DND-41 (cell line): ENCODE data around the gene LRRC37A3.
"Not testable (repeated sequence)": the region's sequence is repeated elsewhere in the genome, so short reads cannot be mapped to it uniquely, and the experiment has no call there.

Experiments used
- EZH2 ChIP-seq: IDR thresholded peaks from 3 replicates; pipeline ENCODE4 v1.6.1; 2012; ENCODE audit warnings: borderline replicate concordance, low read depth, mild to moderate bottlenecking, moderate library complexity, low read length, inconsistent platforms; ENCODE audit not compliant: severe bottlenecking
- TF ChIP-seq, protein P1 (sequence below): IDR thresholded peaks from 2 replicates; pipeline ENCODE4 v1.5.1; 2012; ENCODE audit warnings: borderline replicate concordance, low read length, moderate library complexity, mild to moderate bottlenecking; ENCODE audit not compliant: poor library complexity, severe bottlenecking; ENCODE audit errors: extremely low read depth

GRCh38 chr17:64834060-64834459 is 85.2 kb downstream of the LRRC37A3 start:
- TF ChIP-seq, protein P1, sequence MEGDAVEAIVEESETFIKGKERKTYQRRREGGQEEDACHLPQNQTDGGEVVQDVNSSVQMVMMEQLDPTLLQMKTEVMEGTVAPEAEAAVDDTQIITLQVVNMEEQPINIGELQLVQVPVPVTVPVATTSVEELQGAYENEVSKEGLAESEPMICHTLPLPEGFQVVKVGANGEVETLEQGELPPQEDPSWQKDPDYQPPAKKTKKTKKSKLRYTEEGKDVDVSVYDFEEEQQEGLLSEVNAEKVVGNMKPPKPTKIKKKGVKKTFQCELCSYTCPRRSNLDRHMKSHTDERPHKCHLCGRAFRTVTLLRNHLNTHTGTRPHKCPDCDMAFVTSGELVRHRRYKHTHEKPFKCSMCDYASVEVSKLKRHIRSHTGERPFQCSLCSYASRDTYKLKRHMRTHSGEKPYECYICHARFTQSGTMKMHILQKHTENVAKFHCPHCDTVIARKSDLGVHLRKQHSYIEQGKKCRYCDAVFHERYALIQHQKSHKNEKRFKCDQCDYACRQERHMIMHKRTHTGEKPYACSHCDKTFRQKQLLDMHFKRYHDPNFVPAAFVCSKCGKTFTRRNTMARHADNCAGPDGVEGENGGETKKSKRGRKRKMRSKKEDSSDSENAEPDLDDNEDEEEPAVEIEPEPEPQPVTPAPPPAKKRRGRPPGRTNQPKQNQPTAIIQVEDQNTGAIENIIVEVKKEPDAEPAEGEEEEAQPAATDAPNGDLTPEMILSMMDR = not testable (repeated sequence)
- TF ChIP-seq EZH2 = not testable (repeated sequence)
